ENCODE measurements around the gene CAPZA2. TPM values are rescaled to one million over a fixed set of nuclear protein-coding genes. Genes with fewer than 3 reads are reported as not detected.

CAPZA2 gene
- total and polyA plus RNA-seq, 9 of the 15 experiments (the other 6 are each of a cell fraction or from before 2014, with no cell fraction given): 67.0 to 524 (median 176) TPM

DNA sequence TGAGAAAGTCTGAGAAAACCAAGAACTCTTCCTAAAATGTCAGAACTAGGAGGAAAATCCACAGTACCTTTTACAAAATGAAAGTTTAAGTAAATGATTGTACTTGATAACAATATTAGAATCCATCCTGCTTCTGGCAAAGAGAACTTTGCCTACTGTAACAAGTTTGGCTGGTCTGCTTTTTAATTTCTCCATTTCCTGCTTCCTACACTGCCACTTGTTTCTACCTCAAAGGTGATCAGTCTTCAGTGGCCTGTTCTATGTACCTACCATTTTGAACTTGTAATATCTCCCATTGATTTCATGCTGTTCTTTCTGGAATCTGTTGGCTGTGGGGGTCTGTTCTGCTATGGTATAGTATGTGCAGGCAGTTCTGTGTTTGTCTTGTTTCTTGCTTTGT lies 32.9 kb upstream of the CAPZA2 start:
- no peaks in the 10 kb centered on the region for H3K9me1 ChIP-seq (ENCODE audit: control insufficient read depth, insufficient read depth, low read length)
- no peak for FAIRE-seq
- H3K9ac ChIP-seq (ENCODE audit: insufficient read depth in 1 of 2, low read depth in 2 of 2, low read length in 2 of 2): no peak overlapping the region
- no peak overlapping the region for H2AFZ ChIP-seq (ENCODE audit: low read depth, low read length)
- in situ Hi-C loops (cut with MboI): no loop called here
- H3K4me2 ChIP-seq (ENCODE audit: insufficient read depth, low read length): no peak overlapping the region
- CTCF ChIA-PET (ENCODE audit: low intra/inter-chr PET ratio): interaction anchor here (0.7 kb wide), 1 partner anchor 1099 kb away, joined by 3 read pairs; no protein-coding TSS in a partner anchor
- H3K79me2 ChIP-seq (ENCODE audit: control insufficient read depth, insufficient read depth, low read length): no peaks in the 10 kb centered on the region
- DNase-seq (ENCODE audit: extremely low read depth in 1 of 4, low spot score in 3 of 4): no peak
- no peak overlapping the region for H3K27ac ChIP-seq (ENCODE audit: extremely low read depth, low read depth, low read length)
- intact Hi-C loops (cut with micrococcal nuclease): loop anchor here (5.0 kb wide), 2 partner anchors 98 to 298 kb away; no protein-coding TSS in a partner anchor
- ATAC-seq: no peak
- no peaks in the 10 kb centered on the region for H3K36me3 ChIP-seq (ENCODE audit: control insufficient read depth, insufficient read depth, low read length)
- peaks cover 4 to 18% of the 10 kb centered on the region in 2 experiments; a peak in 3 of 5 replicates for H3K27me3 ChIP-seq (ENCODE audit: control insufficient read depth in 2 of 2, insufficient read depth in 2 of 2, low read length in 2 of 2)
- BruUV-seq (replicated peaks): no TSS peak
- POLR2A ChIA-PET: no interaction called here
- TF ChIP-seq, protein P1, sequence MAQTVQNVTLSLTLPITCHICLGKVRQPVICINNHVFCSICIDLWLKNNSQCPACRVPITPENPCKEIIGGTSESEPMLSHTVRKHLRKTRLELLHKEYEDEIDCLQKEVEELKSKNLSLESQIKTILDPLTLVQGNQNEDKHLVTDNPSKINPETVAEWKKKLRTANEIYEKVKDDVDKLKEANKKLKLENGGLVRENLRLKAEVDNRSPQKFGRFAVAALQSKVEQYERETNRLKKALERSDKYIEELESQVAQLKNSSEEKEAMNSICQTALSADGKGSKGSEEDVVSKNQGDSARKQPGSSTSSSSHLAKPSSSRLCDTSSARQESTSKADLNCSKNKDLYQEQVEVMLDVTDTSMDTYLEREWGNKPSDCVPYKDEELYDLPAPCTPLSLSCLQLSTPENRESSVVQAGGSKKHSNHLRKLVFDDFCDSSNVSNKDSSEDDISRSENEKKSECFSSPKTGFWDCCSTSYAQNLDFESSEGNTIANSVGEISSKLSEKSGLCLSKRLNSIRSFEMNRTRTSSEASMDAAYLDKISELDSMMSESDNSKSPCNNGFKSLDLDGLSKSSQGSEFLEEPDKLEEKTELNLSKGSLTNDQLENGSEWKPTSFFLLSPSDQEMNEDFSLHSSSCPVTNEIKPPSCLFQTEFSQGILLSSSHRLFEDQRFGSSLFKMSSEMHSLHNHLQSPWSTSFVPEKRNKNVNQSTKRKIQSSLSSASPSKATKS (CRISPR knock-in tag; IDR thresholded peaks at IDR 0.05): no peak
- TF ChIP-seq PRMT5 (CRISPR knock-in tag; IDR thresholded peaks at IDR 0.05) (no peak), SNRNP70 (optimal IDR thresholded peaks at IDR 0.05; ENCODE audit: low read depth, low read length) (no peak), ZC3H11A (IDR thresholded peaks at IDR 0.05; ENCODE audit: low read depth, low read length) (no peak), GABPA (tag; conservative IDR thresholded peaks at IDR 0.05; ENCODE audit: low read depth) (no peak)
- TF ChIP-seq, protein P2, sequence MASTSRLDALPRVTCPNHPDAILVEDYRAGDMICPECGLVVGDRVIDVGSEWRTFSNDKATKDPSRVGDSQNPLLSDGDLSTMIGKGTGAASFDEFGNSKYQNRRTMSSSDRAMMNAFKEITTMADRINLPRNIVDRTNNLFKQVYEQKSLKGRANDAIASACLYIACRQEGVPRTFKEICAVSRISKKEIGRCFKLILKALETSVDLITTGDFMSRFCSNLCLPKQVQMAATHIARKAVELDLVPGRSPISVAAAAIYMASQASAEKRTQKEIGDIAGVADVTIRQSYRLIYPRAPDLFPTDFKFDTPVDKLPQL (IDR thresholded peaks at IDR 0.05; ENCODE audit: extremely low read depth, insufficient read length): no peak
- TF ChIP-seq, protein P3, sequence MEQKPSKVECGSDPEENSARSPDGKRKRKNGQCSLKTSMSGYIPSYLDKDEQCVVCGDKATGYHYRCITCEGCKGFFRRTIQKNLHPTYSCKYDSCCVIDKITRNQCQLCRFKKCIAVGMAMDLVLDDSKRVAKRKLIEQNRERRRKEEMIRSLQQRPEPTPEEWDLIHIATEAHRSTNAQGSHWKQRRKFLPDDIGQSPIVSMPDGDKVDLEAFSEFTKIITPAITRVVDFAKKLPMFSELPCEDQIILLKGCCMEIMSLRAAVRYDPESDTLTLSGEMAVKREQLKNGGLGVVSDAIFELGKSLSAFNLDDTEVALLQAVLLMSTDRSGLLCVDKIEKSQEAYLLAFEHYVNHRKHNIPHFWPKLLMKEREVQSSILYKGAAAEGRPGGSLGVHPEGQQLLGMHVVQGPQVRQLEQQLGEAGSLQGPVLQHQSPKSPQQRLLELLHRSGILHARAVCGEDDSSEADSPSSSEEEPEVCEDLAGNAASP (IDR thresholded peaks at IDR 0.05): no peak
- TF ChIP-seq, protein P4, sequence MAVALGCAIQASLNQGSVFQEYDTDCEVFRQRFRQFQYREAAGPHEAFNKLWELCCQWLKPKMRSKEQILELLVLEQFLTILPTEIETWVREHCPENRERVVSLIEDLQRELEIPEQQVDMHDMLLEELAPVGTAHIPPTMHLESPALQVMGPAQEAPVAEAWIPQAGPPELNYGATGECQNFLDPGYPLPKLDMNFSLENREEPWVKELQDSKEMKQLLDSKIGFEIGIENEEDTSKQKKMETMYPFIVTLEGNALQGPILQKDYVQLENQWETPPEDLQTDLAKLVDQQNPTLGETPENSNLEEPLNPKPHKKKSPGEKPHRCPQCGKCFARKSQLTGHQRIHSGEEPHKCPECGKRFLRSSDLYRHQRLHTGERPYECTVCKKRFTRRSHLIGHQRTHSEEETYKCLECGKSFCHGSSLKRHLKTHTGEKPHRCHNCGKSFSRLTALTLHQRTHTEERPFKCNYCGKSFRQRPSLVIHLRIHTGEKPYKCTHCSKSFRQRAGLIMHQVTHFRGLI (CRISPR knock-in tag; IDR thresholded peaks at IDR 0.05): no peak
- TF ChIP-seq, protein P5, sequence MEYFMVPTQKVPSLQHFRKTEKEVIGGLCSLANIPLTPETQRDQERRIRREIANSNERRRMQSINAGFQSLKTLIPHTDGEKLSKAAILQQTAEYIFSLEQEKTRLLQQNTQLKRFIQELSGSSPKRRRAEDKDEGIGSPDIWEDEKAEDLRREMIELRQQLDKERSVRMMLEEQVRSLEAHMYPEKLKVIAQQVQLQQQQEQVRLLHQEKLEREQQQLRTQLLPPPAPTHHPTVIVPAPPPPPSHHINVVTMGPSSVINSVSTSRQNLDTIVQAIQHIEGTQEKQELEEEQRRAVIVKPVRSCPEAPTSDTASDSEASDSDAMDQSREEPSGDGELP (CRISPR knock-in tag; IDR thresholded peaks at IDR 0.05; ENCODE audit: borderline replicate concordance): no peak
- H3K4me3 ChIP-seq: no peak overlapping the region
- 0 out of 2 replicates have a peak, but pooled peaks cover 2% of the 10 kb centered on the region for H3K9me3 ChIP-seq (replicated peaks; ENCODE audit: control insufficient read depth, insufficient read depth, low read depth, low read length)
- no peaks in the 10 kb centered on the region for H4K20me1 ChIP-seq (replicated peaks; ENCODE audit: control insufficient read depth, insufficient read depth, low read length)
- no peaks in the 10 kb centered on the region for H3K4me1 ChIP-seq (replicated peaks in 1 of 2; ENCODE audit: control insufficient read depth in 2 of 2, insufficient read depth in 2 of 2, low read length in 2 of 2)

All from K562 (cell line).